A673 (cell line): ENCODE measurements around the gene MPRIP. TPM values are rescaled to one million over a fixed set of nuclear protein-coding genes. Genes with fewer than 3 reads are reported as not detected.

Source experiments
- BruUV-seq: library from RNA; stranded (reverse); fragments of 400-500 nt; replicated peaks from 2 replicates; lab custom pipeline; 2021; lab: Mats Ljungman, UMichigan
- CTCF ChIA-PET: fragments of 300-600 bp; sonication (Branson Sonifier 250); formaldehyde crosslinking; loops from one replicate; lab custom pipeline; 2022; ENCODE audit warnings: antibody characterized with exemption; lab: Charles Lee
- POLR2A ChIA-PET: fragments of 300-600 bp; sonication (Branson Sonifier 250); formaldehyde crosslinking; loops from one replicate; lab custom pipeline; 2022; ENCODE audit warnings: antibody characterized with exemption; ENCODE audit not compliant: low non-redundant PET; lab: Charles Lee
- DNase-seq: peaks from one replicate; pipeline ENCODE4 v3.0.0-alpha.2; 2015; ENCODE audit warnings: low spot score
- H3K27ac ChIP-seq: fragments of 200-600 bp; sonication (generic); 2 replicates; pipeline ENCODE4 v1.5.1; 2016; ENCODE audit warnings: mixed run types, low read depth, mild to moderate bottlenecking, mixed read lengths, antibody characterized with exemption, low read length; ENCODE audit not compliant: poor library complexity, severe bottlenecking
- H3K27me3 ChIP-seq: fragments of 200-600 bp; sonication (generic); replicated peaks from 2 replicates; pipeline ENCODE4 v1.6.1; 2017; ENCODE audit warnings: mixed run types, low read depth, mild to moderate bottlenecking, mixed read lengths, antibody characterized with exemption, low read length; ENCODE audit not compliant: insufficient read depth, poor library complexity
- H3K36me3 ChIP-seq: fragments of 200-600 bp; sonication (generic); 2 replicates; pipeline ENCODE4 v1.6.1; 2016; ENCODE audit warnings: mixed run types, mild to moderate bottlenecking, mixed read lengths, antibody characterized with exemption, low read length; ENCODE audit not compliant: insufficient read depth, poor library complexity, severe bottlenecking
- H3K4me1 ChIP-seq: fragments of 200-600 bp; sonication (generic); 2 replicates; pipeline ENCODE4 v1.6.1; 2017; ENCODE audit warnings: mixed run types, mild to moderate bottlenecking, mixed read lengths, antibody characterized with exemption, low read length; ENCODE audit not compliant: insufficient read depth, poor library complexity, severe bottlenecking
- H3K4me3 ChIP-seq: fragments of 200-600 bp; sonication (generic); 2 replicates; pipeline ENCODE4 v1.5.1; 2016; ENCODE audit warnings: low read depth, mixed run types, mild to moderate bottlenecking, mixed read lengths, low read length; ENCODE audit not compliant: poor library complexity, severe bottlenecking
- H3K9me3 ChIP-seq: fragments of 200-600 bp; sonication (generic); 2 replicates; pipeline ENCODE4 v1.6.1; 2016; ENCODE audit warnings: mixed run types, low read depth, mild to moderate bottlenecking, mixed read lengths, antibody characterized with exemption, low read length; ENCODE audit not compliant: poor library complexity, severe bottlenecking
- CTCF ChIP-seq: fragments of 300-800, 200-600 bp; sonication (generic); conservative IDR thresholded peaks from 2 replicates; pipeline ENCODE4 v1.5.1; 2017; ENCODE audit warnings: low read depth, mild to moderate bottlenecking, antibody characterized with exemption, low read length, moderate library complexity, mixed read lengths
- EZH2 ChIP-seq: fragments of 200-600 bp; sonication (generic); IDR thresholded peaks from 2 replicates; pipeline ENCODE4 v1.6.1; 2017; ENCODE audit warnings: borderline replicate concordance, low read depth, mild to moderate bottlenecking, mixed read lengths, antibody characterized with exemption, low read length; ENCODE audit not compliant: poor library complexity, severe bottlenecking
- intact Hi-C: fragments of 100-400 bp; cut with micrococcal nuclease; formaldehyde crosslinking; loops from one replicate; pipeline ENCODE4 v1.10.0; 2022; ENCODE audit not compliant: unreplicated experiment
- total RNA-seq: library from RNA; stranded (reverse); gene quantifications from 2 replicates; pipeline ENCODE4 v1.2.3, GENCODE V29; 2021

MPRIP gene
- total RNA-seq, 1 experiment from 2014 or later: 290 TPM

DNA sequence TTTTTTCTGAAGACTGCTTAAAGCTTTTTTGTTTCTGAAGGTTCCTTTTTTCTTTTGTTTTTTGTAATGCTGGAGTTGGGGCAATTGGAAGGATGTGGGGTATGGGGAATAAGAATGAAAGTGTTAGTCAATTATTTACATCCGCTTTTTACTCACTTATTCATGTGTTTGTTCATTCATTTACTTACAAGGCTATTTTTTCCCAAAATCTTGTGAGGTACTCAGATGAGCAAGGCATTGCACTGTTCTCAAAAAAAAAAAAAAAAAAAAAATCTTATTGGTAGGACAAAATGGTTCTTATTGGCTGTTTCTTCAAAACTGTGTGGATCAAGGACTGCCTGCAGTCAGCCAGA lies 108.2 kb downstream of the MPRIP start:
- DNase-seq: no peak
- TF ChIP-seq EZH2: no peak
- no peak for TF ChIP-seq CTCF
- no peak overlapping the region for H3K4me3 ChIP-seq
- no TSS peak for BruUV-seq
- ChIA-PET POLR2A (no interaction called here), CTCF (no interaction called here)
- H3K27ac ChIP-seq: no peak overlapping the region
- H3K4me1 ChIP-seq: peaks cover 14% of the 10 kb centered on the region
- intact Hi-C loops: no loop called here
- no peaks in the 10 kb centered on the region for H3K9me3 ChIP-seq
- H3K36me3 ChIP-seq: peaks cover 68% of the 10 kb centered on the region
- no peaks in the 10 kb centered on the region for H3K27me3 ChIP-seq

GRCh38 chr17:17151055-17151454 lies 108.8 kb downstream of the MPRIP start:
- no peak overlapping the region for H3K4me3 ChIP-seq
- peak; percentile 26 for DNase-seq
- ChIA-PET POLR2A (no interaction called here), CTCF (no interaction called here)
- peaks cover 69% of the 10 kb centered on the region for H3K36me3 ChIP-seq
- TF ChIP-seq CTCF (no peak), EZH2 (no peak)
- H3K4me1 ChIP-seq: peaks cover 14% of the 10 kb centered on the region
- no peak overlapping the region for H3K27ac ChIP-seq
- no peaks in the 10 kb centered on the region for H3K27me3 ChIP-seq
- intact Hi-C loops: no loop called here
- BruUV-seq: no TSS peak
- H3K9me3 ChIP-seq: no peaks in the 10 kb centered on the region

DNA sequence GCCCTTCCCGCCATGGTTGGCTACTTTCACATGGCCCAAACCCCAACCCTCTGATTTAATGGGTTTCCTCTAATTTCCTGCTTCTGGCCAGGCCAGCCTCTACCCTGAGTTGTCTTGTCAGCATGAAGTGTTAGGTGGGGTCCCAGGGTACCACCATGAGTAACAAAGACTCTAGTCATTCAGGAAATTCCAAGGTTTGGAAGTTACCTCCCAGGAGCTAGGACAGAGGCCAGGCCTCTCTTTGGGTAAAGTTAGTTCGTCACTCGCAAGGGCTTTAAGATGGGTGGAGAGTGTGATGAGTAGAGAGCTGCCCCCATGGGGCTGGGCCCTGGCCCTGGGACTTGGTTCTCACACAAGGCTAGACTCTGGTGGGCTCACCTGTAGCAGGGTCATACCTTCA lies 109.3 kb downstream of the MPRIP start:
- peaks cover 14% of the 10 kb centered on the region for H3K4me1 ChIP-seq
- ChIA-PET POLR2A (no interaction called here), CTCF (no interaction called here)
- DNase-seq: peak; percentile 9
- BruUV-seq: no TSS peak
- peak overlapping the region; percentile 52 for H3K27ac ChIP-seq
- no peak overlapping the region for H3K4me3 ChIP-seq
- intact Hi-C loops: no loop called here
- H3K27me3 ChIP-seq: no peaks in the 10 kb centered on the region
- H3K36me3 ChIP-seq: peaks cover 68% of the 10 kb centered on the region
- no peak for TF ChIP-seq CTCF
- TF ChIP-seq EZH2: no peak
- H3K9me3 ChIP-seq: no peaks in the 10 kb centered on the region
